WTC11 (cell line): Measurements from ENCODE around the gene PDCD1. TPM values are rescaled to one million over a fixed set of nuclear protein-coding genes. Genes with fewer than 3 reads are reported as not detected.

ENCODE experiments used
- ATAC-seq: fragments of 200-7000 bp; cut with Tn5 transposase; 2 replicates; pipeline ENCODE4 v1.10.0; 2021; ENCODE audit warnings: mild to moderate bottlenecking, moderate library complexity
- CTCF ChIA-PET: fragments of 300-600 bp; sonication (Branson Sonifier 250); formaldehyde crosslinking; loops from one replicate; lab custom pipeline; 2021; ENCODE audit warnings: antibody characterized with exemption; lab: Charles Lee
- POLR2A ChIA-PET: fragments of 350-600 bp; sonication (Branson Sonifier 250); formaldehyde crosslinking; loops from one replicate; lab custom pipeline; 2021; ENCODE audit warnings: antibody characterized with exemption; lab: Charles Lee
- DNase-seq: peaks from one replicate; pipeline ENCODE4 v3.0.0; 2021; ENCODE audit warnings: low spot score
- H3K27ac Mint-ChIP-seq: 2 replicates; pipeline ENCODE4 v1.8.0; 2021; ENCODE audit warnings: mixed read lengths
- H3K27me3 Mint-ChIP-seq: 2 replicates; pipeline ENCODE4 v1.8.0; 2021; ENCODE audit warnings: low read depth, mild to moderate bottlenecking, moderate library complexity, mixed read lengths
- H3K36me3 Mint-ChIP-seq: 2 replicates; pipeline ENCODE4 v1.8.0; 2021; ENCODE audit warnings: mixed read lengths
- H3K4me1 Mint-ChIP-seq: 2 replicates; pipeline ENCODE4 v1.8.0; 2022; ENCODE audit warnings: mixed read lengths
- H3K4me3 Mint-ChIP-seq: 2 replicates; pipeline ENCODE4 v1.8.0; 2021; ENCODE audit warnings: mild to moderate bottlenecking, moderate library complexity, mixed read lengths
- H3K9me3 Mint-ChIP-seq: 2 replicates; pipeline ENCODE4 v1.8.0; 2021; ENCODE audit warnings: mixed read lengths
- ARID4B ChIP-seq: sonication (generic); formaldehyde crosslinking; IDR thresholded peaks from 2 replicates; pipeline ENCODE4 v1.8.0; 2023; ENCODE audit warnings: missing genetic modification reagents, mild to moderate bottlenecking, borderline replicate concordance
- CTCF ChIP-seq: fragments of 200-600 bp; IDR thresholded peaks from 2 replicates; pipeline ENCODE4 v1.8.0; 2022; ENCODE audit warnings: antibody characterized with exemption
- ETV6 ChIP-seq: sonication (generic); formaldehyde crosslinking; IDR thresholded peaks from 2 replicates; pipeline ENCODE4 v1.8.1; 2022; ENCODE audit warnings: mild to moderate bottlenecking, missing genetic modification reagents
- FOXP1 ChIP-seq: sonication (generic); formaldehyde crosslinking; IDR thresholded peaks from 2 replicates; pipeline ENCODE4 v1.8.0; 2022; ENCODE audit warnings: missing genetic modification reagents, mild to moderate bottlenecking, moderate library complexity, borderline replicate concordance
- JAZF1 ChIP-seq: fragments of 250-450 bp; sonication (Bioruptor Pico); IDR thresholded peaks from 2 replicates; pipeline ENCODE4 v1.9.0; 2021; ENCODE audit warnings: moderate library complexity, mild to moderate bottlenecking, inconsistent platforms
- STAT6 ChIP-seq: sonication (generic); formaldehyde crosslinking; conservative IDR thresholded peaks from 2 replicates; pipeline ENCODE4 v1.8.1; 2023; ENCODE audit warnings: mild to moderate bottlenecking, low read depth, missing genetic modification reagents, moderate library complexity
- TCF7 ChIP-seq: sonication (generic); formaldehyde crosslinking; IDR thresholded peaks from 2 replicates; pipeline ENCODE4 v1.8.0; 2022; ENCODE audit warnings: mild to moderate bottlenecking, low read depth, missing genetic modification reagents, moderate library complexity
- ZNF232 ChIP-seq: sonication (generic); formaldehyde crosslinking; IDR thresholded peaks from 2 replicates; pipeline ENCODE4 v1.8.0; 2022; ENCODE audit warnings: mild to moderate bottlenecking, missing genetic modification reagents
- ZNF263 ChIP-seq: sonication (generic); formaldehyde crosslinking; IDR thresholded peaks from 2 replicates; pipeline ENCODE4 v1.8.1; 2022; ENCODE audit warnings: low read depth, mild to moderate bottlenecking, moderate library complexity, missing genetic modification reagents
- ZNF416 ChIP-seq: fragments of 250-450 bp; sonication (Bioruptor Pico); IDR thresholded peaks from 2 replicates; pipeline ENCODE4 v1.9.0; 2021; ENCODE audit warnings: mild to moderate bottlenecking, inconsistent platforms
- ZNF671 ChIP-seq: fragments of 250-450 bp; sonication (Bioruptor Pico); IDR thresholded peaks from 2 replicates; pipeline ENCODE4 v1.8.0; 2021; ENCODE audit warnings: mild to moderate bottlenecking
- total RNA-seq: library from RNA; stranded (reverse); gene quantifications from 3 replicates; pipeline ENCODE4 v1.2.3, GENCODE V29; 2021
- TF ChIP-seq, protein P1 (sequence below): sonication (generic); formaldehyde crosslinking; IDR thresholded peaks from 2 replicates; pipeline ENCODE4 v1.8.1; 2022; ENCODE audit warnings: missing genetic modification reagents, borderline replicate concordance
- TF ChIP-seq, protein P2 (sequence below): sonication (generic); formaldehyde crosslinking; IDR thresholded peaks from 2 replicates; pipeline ENCODE4 v1.8.1; 2023; ENCODE audit warnings: mild to moderate bottlenecking, missing genetic modification reagents, borderline replicate concordance

The PDCD1 gene
- total RNA-seq, 1 experiment from 2014 or later = 0.52 TPM

DNA sequence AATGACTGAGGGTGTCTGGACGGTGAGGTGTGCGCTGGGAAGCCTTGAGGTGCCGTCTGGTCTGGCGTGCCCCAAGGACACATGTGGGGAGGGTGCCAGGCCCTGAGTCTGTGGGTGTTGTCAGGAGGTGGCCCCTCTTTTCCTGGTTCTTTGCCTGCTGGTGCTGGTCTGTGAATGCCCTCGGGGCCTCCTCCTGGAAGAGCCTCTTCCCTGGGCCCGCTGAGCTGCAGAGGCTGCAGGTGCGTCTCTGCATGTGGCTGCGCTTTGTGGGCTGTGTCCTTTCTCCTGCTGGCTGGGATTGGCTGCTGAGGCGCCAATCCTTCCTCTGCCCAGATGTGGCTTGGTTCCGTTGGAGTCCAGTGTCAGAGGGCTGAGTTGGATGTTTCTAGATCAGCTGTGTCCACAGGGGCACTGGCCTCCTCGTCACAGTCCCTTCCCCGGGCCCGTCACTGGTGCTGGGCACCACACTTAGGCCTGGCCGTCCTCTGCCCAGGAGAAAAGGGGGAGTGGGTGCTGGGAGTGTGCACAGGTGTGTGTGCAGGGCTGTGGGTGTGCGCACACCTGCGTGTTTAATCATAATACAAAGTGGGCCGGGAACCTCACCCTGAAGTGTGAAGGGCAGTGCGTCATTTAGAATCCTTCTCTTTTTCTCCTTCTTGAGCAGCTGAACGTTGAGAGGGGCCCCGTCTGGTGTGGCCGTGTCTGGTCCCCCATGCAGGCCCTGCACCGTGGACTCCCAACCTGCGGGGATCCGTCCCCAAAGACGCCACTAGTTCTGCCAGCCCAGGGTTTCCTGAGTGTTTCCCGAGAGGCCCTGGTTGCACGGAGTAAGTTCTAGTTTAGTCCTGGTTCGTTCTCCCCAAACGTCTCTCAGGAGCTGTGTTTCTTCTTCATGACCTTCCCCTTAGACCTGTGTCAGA, 46.4 kb upstream of the PDCD1 start (continued):
- TF ChIP-seq ARID4B (CRISPR knock-in tag) (no peak), JAZF1 (CRISPR knock-in tag) (no peak), ZNF416 (CRISPR knock-in tag) (no peak), STAT6 (CRISPR knock-in tag) (no peak), ETV6 (CRISPR knock-in tag) (no peak), TCF7 (no peak), ZNF671 (no peak), ZNF263 (no peak), ZNF232 (CRISPR knock-in tag) (no peak)
- TF ChIP-seq, protein P1, sequence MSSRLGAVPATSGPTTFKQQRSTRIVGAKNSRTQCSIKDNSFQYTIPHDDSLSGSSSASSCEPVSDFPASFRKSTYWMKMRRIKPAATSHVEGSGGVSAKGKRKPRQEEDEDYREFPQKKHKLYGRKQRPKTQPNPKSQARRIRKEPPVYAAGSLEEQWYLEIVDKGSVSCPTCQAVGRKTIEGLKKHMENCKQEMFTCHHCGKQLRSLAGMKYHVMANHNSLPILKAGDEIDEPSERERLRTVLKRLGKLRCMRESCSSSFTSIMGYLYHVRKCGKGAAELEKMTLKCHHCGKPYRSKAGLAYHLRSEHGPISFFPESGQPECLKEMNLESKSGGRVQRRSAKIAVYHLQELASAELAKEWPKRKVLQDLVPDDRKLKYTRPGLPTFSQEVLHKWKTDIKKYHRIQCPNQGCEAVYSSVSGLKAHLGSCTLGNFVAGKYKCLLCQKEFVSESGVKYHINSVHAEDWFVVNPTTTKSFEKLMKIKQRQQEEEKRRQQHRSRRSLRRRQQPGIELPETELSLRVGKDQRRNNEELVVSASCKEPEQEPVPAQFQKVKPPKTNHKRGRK (CRISPR knock-in tag) = no peak

DNA sequence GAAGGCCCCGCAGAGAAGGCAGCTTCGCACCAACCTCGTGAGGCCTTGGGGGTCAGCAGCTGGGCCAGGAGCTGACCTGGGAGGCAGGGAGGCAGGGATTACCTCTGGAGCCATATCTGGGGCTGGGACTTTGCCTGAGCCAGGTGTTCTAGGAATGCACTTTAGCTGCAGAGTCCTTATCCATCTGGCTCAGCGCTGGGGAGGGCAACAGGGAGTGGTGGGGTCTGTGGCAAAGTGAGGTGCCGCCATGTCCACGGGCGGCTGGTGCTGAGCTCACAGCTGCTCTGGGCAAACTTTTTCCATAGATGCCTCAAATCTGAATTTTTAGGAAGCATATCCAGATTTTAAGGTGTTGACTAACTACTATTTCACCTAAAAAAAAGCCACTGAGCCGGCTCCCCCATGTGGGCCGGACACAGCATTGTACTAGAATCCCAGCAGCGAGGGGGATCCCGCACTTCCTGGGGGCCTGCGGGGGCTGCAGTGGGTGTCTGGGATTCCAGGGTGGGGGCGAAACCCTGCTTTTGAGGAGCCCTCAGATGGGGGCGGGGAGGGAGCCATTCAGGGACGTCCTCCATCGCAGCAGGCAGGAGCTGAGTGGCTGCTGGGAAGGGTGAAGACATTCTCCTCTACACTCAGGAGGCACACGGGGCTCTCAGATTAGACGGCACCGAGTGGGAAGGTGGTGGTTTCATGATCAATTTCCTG, 45.5 kb upstream of the PDCD1 start:
- no peaks in the 10 kb centered on the region for H3K27me3 Mint-ChIP-seq
- ATAC-seq = no peak
- peaks cover 28% of the 10 kb centered on the region for H3K4me1 Mint-ChIP-seq
- H3K4me3 Mint-ChIP-seq = no peak overlapping the region
- H3K27ac Mint-ChIP-seq = no peak overlapping the region
- ChIA-PET CTCF (interaction anchor here (0.6 kb wide), 1 partner anchor 21 kb away, joined by 4 read pairs; no protein-coding TSS in a partner anchor), POLR2A (no interaction called here)
- no peak for DNase-seq
- H3K9me3 Mint-ChIP-seq = no peaks in the 10 kb centered on the region
- no peaks in the 10 kb centered on the region for H3K36me3 Mint-ChIP-seq
- TF ChIP-seq CTCF (no peak), STAT6 (CRISPR knock-in tag) (no peak), FOXP1 (CRISPR knock-in tag) (no peak), TCF7 (no peak)
- TF ChIP-seq, protein P2, sequence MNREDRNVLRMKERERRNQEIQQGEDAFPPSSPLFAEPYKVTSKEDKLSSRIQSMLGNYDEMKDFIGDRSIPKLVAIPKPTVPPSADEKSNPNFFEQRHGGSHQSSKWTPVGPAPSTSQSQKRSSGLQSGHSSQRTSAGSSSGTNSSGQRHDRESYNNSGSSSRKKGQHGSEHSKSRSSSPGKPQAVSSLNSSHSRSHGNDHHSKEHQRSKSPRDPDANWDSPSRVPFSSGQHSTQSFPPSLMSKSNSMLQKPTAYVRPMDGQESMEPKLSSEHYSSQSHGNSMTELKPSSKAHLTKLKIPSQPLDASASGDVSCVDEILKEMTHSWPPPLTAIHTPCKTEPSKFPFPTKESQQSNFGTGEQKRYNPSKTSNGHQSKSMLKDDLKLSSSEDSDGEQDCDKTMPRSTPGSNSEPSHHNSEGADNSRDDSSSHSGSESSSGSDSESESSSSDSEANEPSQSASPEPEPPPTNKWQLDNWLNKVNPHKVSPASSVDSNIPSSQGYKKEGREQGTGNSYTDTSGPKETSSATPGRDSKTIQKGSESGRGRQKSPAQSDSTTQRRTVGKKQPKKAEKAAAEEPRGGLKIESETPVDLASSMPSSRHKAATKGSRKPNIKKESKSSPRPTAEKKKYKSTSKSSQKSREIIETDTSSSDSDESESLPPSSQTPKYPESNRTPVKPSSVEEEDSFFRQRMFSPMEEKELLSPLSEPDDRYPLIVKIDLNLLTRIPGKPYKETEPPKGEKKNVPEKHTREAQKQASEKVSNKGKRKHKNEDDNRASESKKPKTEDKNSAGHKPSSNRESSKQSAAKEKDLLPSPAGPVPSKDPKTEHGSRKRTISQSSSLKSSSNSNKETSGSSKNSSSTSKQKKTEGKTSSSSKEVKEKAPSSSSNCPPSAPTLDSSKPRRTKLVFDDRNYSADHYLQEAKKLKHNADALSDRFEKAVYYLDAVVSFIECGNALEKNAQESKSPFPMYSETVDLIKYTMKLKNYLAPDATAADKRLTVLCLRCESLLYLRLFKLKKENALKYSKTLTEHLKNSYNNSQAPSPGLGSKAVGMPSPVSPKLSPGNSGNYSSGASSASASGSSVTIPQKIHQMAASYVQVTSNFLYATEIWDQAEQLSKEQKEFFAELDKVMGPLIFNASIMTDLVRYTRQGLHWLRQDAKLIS (CRISPR knock-in tag) = no peak
